Stimulated activated CD8-positive, alpha-beta memory T cell treated with anti-CD3 and anti-CD28 coated beads, Interleukin-7, amount 100 ng/mL, for 48 hours (primary cell): Measurements from ENCODE around the gene CPEB1.

Source experiments
- DNase-seq, 2 donors: peaks; one replicate each; pipeline ENCODE4 v3.0.0-alpha.2; 2020; ENCODE audit warnings: low read depth in 1 of 2; ENCODE audit errors: extremely low read depth in 1 of 2

Gene CPEB1

GRCh38 chr15:82647045-82647834, at the start of gene CPEB1:
Gene CPEB1, minus strand, starts transcription at chr15:82647363. Its CDS starts 18,904 bp downstream, at chr15:82628459.
- DNase-seq = peak in 1 of 2 donors; percentile 15

- DNase-seq = no peak
Observed at GRCh38 chr15:82692171-82692570, 45.0 kb upstream of the CPEB1 start.

- DNase-seq = no peak
Observed at GRCh38 chr15:82689147-82689546, 42.0 kb upstream of the CPEB1 start.

DNA sequence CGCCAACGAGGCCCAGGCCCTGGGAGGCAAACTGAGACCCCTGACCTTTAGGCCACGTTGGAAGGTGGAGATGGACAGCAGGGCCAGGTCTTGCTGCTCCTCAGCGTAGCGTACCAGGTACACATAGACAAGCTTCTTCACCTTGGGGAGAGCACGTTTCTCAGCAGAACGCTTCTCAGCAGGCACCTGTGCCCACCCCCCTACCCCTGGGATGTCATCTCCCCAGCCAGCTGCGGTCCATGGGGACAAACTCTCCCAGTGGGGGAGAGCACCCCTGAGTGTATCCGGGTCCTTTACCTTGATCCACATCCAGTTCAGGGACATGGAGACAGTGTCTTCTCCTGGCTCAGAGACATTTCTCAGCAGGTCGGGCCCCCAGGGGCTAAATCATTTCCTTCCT, 41.5 kb upstream of the CPEB1 start:
- DNase-seq = no peak

GRCh38 chr15:82681371-82681770, 34.2 kb upstream of the CPEB1 start:
- DNase-seq = no peak

- DNase-seq = peak; percentile 50 to 67
Observed at GRCh38 chr15:82680200-82681102, 33.3 kb upstream of the CPEB1 start.

- no peak for DNase-seq
Observed at GRCh38 chr15:82679626-82680199, 32.5 kb upstream of the CPEB1 start.

- no peak for DNase-seq
Observed at GRCh38 chr15:82677720-82678323, 30.7 kb upstream of the CPEB1 start.

DNA sequence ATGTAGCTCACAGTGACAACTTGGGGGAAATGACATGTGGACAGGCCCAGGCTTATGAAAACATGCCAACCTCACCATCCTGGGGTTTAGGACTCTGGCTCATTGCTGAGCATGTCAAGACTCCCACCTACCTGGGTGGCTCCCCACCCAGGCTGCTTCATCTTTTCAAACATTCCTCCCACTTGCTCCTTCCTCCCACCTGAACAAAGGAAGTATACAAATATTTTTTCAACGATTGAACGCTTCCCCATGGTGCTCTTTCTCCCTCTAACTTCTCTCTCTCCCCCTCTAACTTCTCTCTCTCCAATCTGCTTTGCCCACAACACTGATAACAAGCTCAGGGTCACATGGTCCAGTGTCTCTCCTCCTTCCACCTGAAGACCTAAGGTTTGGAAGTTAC, 27.7 kb upstream of the CPEB1 start:
- DNase-seq = no peak

GRCh38 chr15:82670699-82671098, 23.5 kb upstream of the CPEB1 start:
- no peak for DNase-seq

DNA sequence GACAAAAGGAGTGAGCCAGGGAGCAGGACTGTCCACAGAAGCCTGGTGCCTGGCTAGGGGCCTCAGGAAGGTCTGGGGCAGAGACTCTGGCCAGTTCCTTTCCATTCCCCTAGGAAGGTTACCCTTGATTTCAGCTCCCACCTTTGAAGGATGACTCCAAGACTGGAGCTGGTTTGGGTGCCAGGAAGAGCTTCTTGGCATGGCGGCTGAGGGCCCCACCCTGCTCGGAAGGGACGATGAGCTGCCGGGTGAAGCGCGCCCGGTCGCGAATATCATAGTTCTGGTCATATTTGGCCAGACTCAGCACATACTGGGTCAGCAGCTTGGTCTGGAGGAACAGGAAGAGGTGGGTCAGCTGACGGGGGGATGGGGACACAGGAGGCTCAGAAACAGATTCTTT, 19.4 kb upstream of the CPEB1 start:
- DNase-seq = no peak

- no peak for DNase-seq
Observed at GRCh38 chr15:82664021-82664420, 16.9 kb upstream of the CPEB1 start.

GRCh38 chr15:82663186-82663600, 16.0 kb upstream of the CPEB1 start:
- no peak for DNase-seq

GRCh38 chr15:82662641-82663040, 15.5 kb upstream of the CPEB1 start:
- no peak for DNase-seq

DNA sequence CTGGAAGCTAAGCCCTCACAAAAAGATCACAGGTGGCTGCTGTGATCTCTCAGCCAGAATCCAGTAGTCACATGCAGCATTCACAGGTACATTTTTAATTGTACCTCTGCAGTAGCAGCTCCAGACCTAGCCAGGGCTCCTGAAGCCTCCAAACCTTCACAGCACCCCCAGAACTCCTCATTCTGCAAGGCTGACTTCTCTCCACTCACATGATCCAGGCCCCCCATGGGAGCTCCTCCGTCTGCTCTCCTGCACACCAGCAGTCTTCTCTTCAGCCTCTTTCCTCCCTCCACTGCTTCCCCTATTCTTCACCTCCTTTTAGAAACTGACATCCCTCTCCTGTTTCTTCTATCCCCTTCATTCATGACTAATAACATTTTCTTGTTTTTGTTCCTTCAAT, 13.2 kb upstream of the CPEB1 start:
- no peak for DNase-seq

- DNase-seq = no peak
Observed at GRCh38 chr15:82656641-82657266, 9.6 kb upstream of the CPEB1 start.

- no peak for DNase-seq
Observed at GRCh38 chr15:82655606-82656005, 8.4 kb upstream of the CPEB1 start.

GRCh38 chr15:82653483-82654168, 6.5 kb upstream of the CPEB1 start:
- no peak for DNase-seq

- DNase-seq = no peak
Observed at GRCh38 chr15:82651708-82652107, 4.5 kb upstream of the CPEB1 start.

GRCh38 chr15:82650046-82650670, 3.0 kb upstream of the CPEB1 start:
- no peak for DNase-seq
